HG02840 (cell line): ENCODE measurements around the gene SRPX.

ENCODE experiments used
- ATAC-seq: cut with Tn5 transposase; IDR thresholded peaks from one replicate; pipeline ENCODE4 v1.9.1; 2021; ENCODE audit warnings: mild to moderate bottlenecking, moderate library complexity, moderate number of reproducible peaks; ENCODE audit not compliant: unreplicated experiment, low FRiP score

The SRPX gene

DNA sequence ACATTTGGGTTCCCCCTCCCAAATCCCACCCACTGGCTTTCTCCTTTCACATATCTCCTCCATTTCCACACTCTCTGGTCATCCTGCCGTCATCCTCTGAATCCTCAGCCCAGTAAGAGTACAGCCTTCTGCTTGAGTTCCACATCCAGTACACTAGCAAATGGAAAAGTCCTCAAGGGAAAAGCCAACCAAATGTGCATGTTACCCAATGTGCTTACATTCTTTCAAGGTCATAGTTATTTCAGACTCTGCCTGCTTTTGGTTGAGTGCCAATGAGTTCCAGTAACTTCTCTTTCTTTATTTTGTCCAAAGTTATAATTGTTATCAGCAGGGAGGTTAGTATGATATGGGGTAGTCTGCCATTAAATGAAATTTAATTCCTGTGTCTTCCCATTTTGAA is 78.1 kb downstream of the SRPX start:
- ATAC-seq: no peak

- no peak for ATAC-seq
These were observed 81.8 kb downstream of the SRPX start for GRCh38 chrX:38138900-38139299.

- ATAC-seq: no peak
These were observed 82.3 kb downstream of the SRPX start for GRCh38 chrX:38138157-38138891.

DNA sequence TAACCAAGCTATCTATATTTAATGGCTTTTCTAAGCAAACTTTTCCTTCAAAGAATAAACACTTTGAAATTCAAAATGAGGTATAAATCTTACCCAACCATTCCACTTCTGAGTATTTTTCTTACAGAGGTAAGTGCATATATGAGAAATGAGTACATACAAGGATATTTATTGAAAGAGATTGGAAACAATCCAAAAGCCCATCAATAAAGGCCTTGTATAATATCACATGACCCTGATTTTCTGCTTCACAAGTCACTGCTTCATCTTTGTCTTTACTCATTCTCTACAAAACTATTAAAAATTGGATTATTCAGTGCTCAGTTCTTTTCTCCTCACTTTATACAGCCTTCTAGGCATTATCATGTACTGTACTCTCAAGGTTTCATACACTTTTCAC is 91.3 kb downstream of the SRPX start:
- no peak for ATAC-seq

- no peak for ATAC-seq
These were observed 92.7 kb downstream of the SRPX start for GRCh38 chrX:38127961-38128360.

DNA sequence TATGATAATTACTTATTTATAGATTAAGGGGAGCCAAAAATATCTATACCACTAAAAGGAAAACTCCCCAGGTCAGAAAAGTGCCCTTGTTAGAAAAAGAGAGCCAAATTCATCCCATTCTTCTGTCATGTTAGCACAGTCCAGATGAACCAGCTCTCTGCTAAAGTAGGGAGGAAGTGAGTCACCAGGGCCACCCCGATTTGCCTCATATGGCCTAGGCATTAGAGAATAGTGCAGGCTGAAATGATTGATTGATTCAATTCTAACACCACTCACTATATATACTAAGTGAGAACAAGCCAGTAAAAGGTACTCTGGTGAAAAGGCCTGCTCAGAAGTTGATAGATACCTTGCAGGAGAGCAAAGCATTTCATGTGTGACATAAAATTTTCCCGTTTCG is 94.5 kb downstream of the SRPX start:
- no peak for ATAC-seq

- no peak for ATAC-seq
These were observed 96.7 kb downstream of the SRPX start for GRCh38 chrX:38124000-38124399.

- ATAC-seq: no peak
These were observed 103.2 kb downstream of the SRPX start for GRCh38 chrX:38117485-38117884.

- ATAC-seq: no peak
These were observed 104.0 kb downstream of the SRPX start for GRCh38 chrX:38116706-38117105.

- ATAC-seq: no peak
These were observed 108.1 kb downstream of the SRPX start for GRCh38 chrX:38112566-38112965.

GRCh38 chrX:38111196-38111595 is 109.5 kb downstream of the SRPX start:
- no peak for ATAC-seq

DNA sequence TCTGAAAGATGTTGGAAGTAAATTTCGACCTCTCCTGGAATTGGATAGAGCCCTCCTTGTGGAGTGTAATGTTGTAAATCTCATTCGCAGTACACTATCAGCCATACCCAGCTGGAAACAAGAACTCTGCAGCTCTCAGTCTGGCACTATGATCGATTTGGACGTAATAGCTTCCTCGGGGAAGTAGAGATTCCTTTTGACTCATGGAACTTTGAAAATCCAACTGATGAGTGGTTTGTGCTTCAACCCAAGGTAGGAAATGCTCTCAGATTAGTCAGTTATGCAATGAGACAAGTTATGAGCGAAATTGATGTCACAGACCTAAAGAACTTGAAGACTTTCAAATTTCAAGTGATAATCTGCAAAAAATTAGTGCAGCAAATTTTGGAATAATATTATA is 110.4 kb downstream of the SRPX start:
- no peak for ATAC-seq

GRCh38 chrX:38109042-38109898 is 111.4 kb downstream of the SRPX start:
- ATAC-seq: no peak

DNA sequence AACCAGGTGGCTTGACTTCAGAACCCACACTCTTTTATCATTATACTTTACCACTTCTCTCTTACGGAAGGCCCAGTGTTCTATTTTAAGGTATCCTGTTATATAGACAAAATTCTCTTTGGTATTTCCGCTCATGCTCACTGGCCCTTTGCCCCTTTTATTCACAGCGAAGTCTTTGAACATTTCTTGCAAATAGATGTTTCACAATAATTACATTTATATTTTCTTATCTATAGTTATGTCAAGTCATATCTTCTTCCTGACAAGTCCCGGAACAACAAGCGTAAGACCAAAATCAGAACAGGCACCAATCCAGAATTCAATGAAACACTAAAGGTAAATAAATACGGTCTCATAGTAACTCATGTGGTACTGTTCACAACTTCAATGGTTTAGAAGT is 112.3 kb downstream of the SRPX start:
- ATAC-seq: no peak

DNA sequence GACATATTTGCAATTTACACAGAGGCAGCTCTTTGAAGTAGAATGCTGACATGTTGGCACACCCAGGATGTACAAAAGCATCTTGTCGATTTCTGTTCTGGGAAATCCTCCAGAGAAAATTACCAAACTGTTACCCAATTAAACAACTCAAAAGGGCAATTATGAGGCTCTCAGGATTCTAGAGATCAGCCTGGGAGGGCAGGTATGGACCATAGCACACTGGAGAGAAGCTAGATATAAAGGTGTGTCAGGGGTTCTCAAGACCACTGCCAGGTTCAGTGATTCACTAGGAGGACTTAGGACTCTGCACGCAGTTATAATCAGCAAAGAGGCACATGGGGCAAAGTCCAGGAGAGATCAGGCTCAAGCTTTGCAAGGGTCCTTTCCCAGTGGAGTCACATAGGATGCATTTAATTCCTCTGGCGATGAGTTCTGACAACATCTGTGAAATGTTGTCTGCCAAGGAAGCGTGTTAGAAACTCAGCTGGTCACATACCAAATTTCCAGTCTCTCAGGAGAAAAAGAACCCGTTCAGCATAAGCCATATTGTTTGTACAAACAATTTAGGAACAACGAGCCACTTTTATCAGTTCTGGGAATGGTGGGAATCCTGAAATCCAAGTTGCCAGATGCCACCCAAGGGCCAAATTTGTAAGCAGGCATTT is 113.5 kb downstream of the SRPX start:
- ATAC-seq: no peak

- no peak for ATAC-seq
These were observed 115.4 kb downstream of the SRPX start for GRCh38 chrX:38105216-38105725.

DNA sequence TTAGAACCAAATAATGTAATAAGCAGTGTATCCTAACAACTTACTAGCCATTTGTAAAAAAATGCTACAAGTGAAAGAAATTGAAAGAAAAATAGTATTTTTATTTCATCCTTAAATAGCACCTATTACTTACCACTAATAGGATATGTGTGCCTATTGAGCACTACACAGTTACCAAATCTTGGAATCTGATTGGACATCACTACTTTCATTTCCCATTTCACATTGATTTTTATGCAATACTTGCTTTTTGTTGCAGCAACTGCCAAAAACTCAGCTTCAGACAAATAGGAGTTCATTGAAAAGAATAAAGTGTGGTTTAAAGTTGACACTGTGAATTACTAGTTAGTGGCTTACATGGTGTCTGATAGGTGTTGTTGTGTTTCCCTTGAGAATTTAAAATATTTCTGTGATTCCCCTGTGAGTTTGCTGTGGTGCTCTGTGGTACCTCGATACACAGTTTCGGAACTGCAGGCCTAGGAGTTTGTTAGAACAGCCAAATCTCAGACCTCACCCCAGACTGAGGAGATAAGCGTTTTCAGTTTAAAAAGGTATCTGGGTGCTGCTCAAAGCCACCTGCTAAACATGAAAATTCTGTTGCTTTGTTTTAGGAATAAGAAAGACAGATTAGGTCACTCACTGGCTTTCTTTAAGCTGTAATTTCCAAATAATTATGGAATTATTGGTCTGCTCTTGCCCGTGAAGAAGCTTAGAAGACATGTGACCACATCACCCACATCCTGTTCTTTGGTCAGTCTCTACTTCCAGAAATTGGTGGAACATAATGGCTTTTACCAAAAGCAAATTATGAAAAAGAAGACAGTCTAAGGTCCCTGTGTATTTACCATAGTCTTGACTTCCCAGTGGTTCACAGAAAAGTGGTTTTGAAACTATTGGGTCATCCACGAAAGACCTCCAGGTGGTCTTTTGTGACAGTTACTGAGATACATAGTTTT is 116.5 kb downstream of the SRPX start:
- ATAC-seq: peak; percentile 86

- no peak for ATAC-seq
These were observed 117.8 kb downstream of the SRPX start for GRCh38 chrX:38102875-38103274.

GRCh38 chrX:38102240-38102639 is 118.4 kb downstream of the SRPX start:
- no peak for ATAC-seq

DNA sequence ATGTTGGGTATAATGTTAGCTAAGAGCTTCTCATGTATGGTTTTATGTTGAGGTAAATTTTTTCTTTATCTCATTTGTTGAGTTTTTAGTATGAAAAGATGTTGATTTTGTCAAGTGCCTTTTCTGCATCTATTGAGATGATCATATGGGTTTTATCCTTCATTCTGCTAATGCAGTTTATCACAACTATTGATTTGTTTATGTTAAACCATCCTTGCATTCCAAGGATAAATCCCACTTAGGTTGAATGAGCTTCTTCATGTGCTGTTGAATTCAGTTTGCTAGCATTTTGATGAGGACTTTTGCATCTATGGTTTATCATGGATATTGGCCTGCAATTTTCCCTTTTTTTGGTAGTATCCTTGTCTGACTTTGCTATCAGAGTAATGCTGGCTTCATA is 121.0 kb downstream of the SRPX start:
- no peak for ATAC-seq
